ENCODE results near the gene PAPPA.

- no peak for TF ChIP-seq POLR2A (IDR thresholded peaks at IDR 0.05; ENCODE audit: low read depth, low read length)
- no peak for TF ChIP-seq TAF1 (IDR thresholded peaks at IDR 0.05; ENCODE audit: low read depth, low read length)
Measured at GRCh38 chr9:116172216-116172615, 18.6 kb downstream of the PAPPA start.
